ENCODE data around the gene SASH1. TPM values are rescaled to one million over a fixed set of nuclear protein-coding genes. Genes with fewer than 3 reads are reported as not detected.

Gene SASH1
- total and polyA plus RNA-seq, 2 of the 8 experiments (the other 6 are each of a cell fraction or from before 2014, with no cell fraction given) = 6.0 to 20.2 TPM

- TF ChIP-seq CHD7 (IDR thresholded peaks at IDR 0.05; ENCODE audit: insufficient replicate concordance, low read length) (no peak), BCL11A (IDR thresholded peaks at IDR 0.05; ENCODE audit: low read depth in 2 of 2, low read length in 2 of 2) (no peak), RBBP5 (IDR thresholded peaks at IDR 0.05; ENCODE audit: borderline replicate concordance, low read depth, low read length) (no peak), EP300 (IDR thresholded peaks at IDR 0.05; ENCODE audit: borderline replicate concordance in 1 of 2, low read depth in 2 of 2, low read length in 2 of 2) (no peak), RAD21 (IDR thresholded peaks at IDR 0.05 in 1 of 2, conservative IDR thresholded peaks at IDR 0.05 in 1 of 2; ENCODE audit: low read depth in 2 of 2, low read length in 2 of 2) (no peak)
These were observed 181.8 kb downstream of the SASH1 start (continued) for GRCh38 chr6:148524471-148524882.

Data from H1 (cell line).